A549 (cell line): ENCODE results near the gene SEC61B.

Experiments used
- CEBPB ChIP-seq, 2 experiments: fragments of >200 bp in 1 of 2; sonication (Bioruptor Twin) in 1 of 2; formaldehyde crosslinking in 1 of 2; IDR thresholded peaks; 2 replicates each; pipeline ENCODE4 v1.6.1; 2012 to 2016
- CHD2 ChIP-seq: fragments of 150-350 bp; IDR thresholded peaks from 2 replicates; pipeline ENCODE4 v1.6.1; 2014; ENCODE audit warnings: low read length; ENCODE audit not compliant: partially characterized antibody
- KDM1A ChIP-seq: fragments of 200-600 bp; sonication (generic); IDR thresholded peaks from 2 replicates; pipeline ENCODE4 v1.6.1; 2016; ENCODE audit warnings: low read depth, mild to moderate bottlenecking
- MYC ChIP-seq: IDR thresholded peaks from 2 replicates; pipeline ENCODE4 v1.6.1; 2012; ENCODE audit warnings: mild to moderate bottlenecking, inconsistent platforms, low read length, improper control_type of control experiment, borderline replicate concordance
- NPAS2 ChIP-seq: fragments of 250-450 bp; sonication (Bioruptor Pico); IDR thresholded peaks from 2 replicates; pipeline ENCODE4 v1.8.0; 2022; ENCODE audit warnings: mild to moderate bottlenecking, moderate library complexity, borderline replicate concordance
- PHF8 ChIP-seq: fragments of 200-600 bp; sonication (generic); IDR thresholded peaks from 2 replicates; pipeline ENCODE4 v1.6.1; 2016; ENCODE audit warnings: low read depth, mild to moderate bottlenecking, antibody characterized with exemption, moderate library complexity, borderline replicate concordance
- USF2 ChIP-seq: fragments of 450-650 bp; IDR thresholded peaks from 2 replicates; pipeline ENCODE4 v1.6.1; 2014; ENCODE audit warnings: antibody characterized with exemption
- TF ChIP-seq, protein P1 (sequence below): fragments of >200 bp; sonication (Bioruptor Twin); formaldehyde crosslinking; IDR thresholded peaks from 3 replicates; pipeline ENCODE4 v1.5.1; 2016
- TF ChIP-seq, protein P2 (sequence below): IDR thresholded peaks from 2 replicates; pipeline ENCODE4 v1.6.1; 2012; ENCODE audit warnings: low read depth, borderline replicate concordance
- TF ChIP-seq, protein P3 (sequence below): IDR thresholded peaks from 2 replicates; pipeline ENCODE4 v1.6.1; 2012

GRCh38 chr9:99272836-99273235 lies 50.8 kb downstream of the SEC61B start:
- TF ChIP-seq, protein P1, sequence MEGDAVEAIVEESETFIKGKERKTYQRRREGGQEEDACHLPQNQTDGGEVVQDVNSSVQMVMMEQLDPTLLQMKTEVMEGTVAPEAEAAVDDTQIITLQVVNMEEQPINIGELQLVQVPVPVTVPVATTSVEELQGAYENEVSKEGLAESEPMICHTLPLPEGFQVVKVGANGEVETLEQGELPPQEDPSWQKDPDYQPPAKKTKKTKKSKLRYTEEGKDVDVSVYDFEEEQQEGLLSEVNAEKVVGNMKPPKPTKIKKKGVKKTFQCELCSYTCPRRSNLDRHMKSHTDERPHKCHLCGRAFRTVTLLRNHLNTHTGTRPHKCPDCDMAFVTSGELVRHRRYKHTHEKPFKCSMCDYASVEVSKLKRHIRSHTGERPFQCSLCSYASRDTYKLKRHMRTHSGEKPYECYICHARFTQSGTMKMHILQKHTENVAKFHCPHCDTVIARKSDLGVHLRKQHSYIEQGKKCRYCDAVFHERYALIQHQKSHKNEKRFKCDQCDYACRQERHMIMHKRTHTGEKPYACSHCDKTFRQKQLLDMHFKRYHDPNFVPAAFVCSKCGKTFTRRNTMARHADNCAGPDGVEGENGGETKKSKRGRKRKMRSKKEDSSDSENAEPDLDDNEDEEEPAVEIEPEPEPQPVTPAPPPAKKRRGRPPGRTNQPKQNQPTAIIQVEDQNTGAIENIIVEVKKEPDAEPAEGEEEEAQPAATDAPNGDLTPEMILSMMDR = no peak
- TF ChIP-seq USF2 (no peak), CHD2 (no peak), PHF8 (no peak), KDM1A (no peak), NPAS2 (CRISPR knock-in tag) (no peak), CEBPB (IDR thresholded peaks at IDR 0.05) (no peak), MYC (no peak)
- TF ChIP-seq, protein P2, sequence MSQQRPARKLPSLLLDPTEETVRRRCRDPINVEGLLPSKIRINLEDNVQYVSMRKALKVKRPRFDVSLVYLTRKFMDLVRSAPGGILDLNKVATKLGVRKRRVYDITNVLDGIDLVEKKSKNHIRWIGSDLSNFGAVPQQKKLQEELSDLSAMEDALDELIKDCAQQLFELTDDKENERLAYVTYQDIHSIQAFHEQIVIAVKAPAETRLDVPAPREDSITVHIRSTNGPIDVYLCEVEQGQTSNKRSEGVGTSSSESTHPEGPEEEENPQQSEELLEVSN = no peak
- TF ChIP-seq, protein P3, sequence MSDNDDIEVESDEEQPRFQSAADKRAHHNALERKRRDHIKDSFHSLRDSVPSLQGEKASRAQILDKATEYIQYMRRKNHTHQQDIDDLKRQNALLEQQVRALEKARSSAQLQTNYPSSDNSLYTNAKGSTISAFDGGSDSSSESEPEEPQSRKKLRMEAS = no peak
